Measurements from ENCODE around the gene SUN3.

Gene SUN3

DNA sequence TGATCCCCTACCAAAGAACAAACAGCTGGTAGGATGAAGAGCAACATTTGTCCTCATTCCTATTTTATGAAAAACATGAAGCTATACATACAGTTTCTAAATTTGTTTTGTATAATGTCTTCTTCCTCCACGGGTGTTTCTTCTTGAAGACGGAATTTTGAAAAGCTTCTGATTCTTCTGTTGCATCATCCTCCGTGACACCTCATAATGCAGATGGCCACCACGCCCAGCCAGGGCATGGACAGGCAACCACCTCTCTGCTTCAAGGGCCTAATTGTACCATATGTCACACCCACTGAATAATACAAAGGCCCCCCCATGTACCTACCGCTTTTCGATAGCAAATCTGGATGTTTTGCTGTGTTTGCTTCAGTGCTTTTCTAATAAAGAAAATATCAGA is at the start of gene SUN3:
SUN3 (minus strand) TSS at position 170 of the 400 bp plus-strand sequence; CDS start at position 1, 169 bp downstream.
- no peak for DNase-seq

- DNase-seq = no peak
These were observed 49.6 kb upstream of the SUN3 start for GRCh38 chr7:48078470-48078869.

DNA sequence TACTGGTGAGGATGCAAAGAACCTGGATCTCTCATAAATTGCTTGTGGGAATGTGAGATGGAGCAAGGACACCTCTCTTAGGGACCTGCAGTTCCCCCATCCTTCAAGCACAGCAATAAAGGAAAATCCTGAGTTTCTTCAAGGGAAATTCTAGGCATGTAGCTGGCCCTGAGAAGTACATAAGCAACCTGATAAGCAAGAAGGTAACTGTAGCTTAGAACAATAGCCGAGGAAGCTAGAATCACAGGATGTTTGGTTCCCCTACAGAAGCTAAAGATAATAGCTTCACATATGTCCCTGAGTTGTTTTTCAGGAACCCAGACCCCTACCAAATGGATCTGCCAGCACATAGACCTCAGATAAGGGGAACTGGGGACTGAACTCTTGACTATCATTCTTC is 48.5 kb upstream of the SUN3 start:
- no peak for DNase-seq

- no peak for DNase-seq
These were observed 45.3 kb upstream of the SUN3 start for GRCh38 chr7:48074204-48074654.

DNA sequence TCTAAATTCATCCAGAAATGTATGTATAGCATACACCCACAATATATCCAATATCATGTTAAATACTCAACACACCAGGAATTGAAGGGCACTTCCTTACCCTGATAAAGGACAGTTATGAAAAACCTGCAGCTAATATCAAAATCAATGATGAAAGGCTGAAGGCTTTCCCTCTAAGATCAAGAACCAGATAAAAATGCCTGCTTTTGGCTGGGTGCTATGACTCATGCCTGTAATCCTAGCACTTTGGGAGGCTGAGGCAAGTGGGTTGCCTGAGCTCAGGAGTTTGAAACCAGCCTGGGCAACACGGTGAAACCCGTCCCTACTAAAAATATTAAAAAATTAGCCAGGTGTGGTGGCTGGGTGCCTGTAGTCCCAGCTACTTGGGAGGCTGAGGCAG is 38.6 kb upstream of the SUN3 start:
- no peak for DNase-seq

GRCh38 chr7:48063985-48064384 is 35.1 kb upstream of the SUN3 start:
- no peak for DNase-seq

DNA sequence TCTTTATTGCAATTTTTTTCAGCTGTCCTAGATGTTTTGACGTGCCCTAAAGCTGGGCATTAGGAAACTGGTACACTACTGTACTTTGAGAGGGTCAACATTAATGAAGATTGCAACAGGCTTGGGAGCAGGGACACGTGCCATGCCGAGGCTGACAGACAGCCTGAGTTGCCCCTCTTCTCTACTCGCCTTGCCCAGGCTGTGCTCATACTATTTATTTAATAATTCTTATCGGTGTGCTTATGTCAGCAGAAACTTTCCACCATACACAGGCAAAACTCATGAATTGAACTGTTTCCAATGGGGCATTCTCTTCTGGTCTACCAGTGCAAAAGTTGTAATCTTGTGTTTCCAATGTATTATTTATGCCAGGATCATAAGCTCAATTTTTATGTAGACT is 30.8 kb upstream of the SUN3 start:
- no peak for DNase-seq

GRCh38 chr7:48058990-48059389 is 30.1 kb upstream of the SUN3 start:
- no peak for DNase-seq

- DNase-seq = no peak
These were observed 24.8 kb upstream of the SUN3 start for GRCh38 chr7:48053736-48054135.

DNA sequence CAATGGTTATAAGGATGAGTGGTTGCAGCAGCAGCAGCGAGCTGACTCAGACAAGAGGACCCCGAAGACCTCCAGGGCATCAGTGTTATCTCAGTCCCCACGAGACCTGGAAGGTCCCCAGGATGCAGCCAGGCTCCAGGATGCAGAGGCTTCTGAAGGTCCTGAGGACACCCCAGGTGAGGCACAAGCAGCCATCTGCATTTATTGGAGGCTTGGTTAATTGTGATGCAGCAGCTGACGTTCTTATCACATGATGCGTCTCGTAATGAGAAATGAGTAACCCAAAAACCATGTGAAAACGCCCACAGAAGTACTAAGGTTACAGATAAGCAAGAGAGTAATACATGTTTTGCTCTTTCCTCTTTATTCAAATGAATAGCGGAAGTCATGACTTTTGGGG is 23.8 kb upstream of the SUN3 start:
- DNase-seq = no peak

GRCh38 chr7:48049850-48050249 is 20.9 kb upstream of the SUN3 start:
- DNase-seq = no peak

DNA sequence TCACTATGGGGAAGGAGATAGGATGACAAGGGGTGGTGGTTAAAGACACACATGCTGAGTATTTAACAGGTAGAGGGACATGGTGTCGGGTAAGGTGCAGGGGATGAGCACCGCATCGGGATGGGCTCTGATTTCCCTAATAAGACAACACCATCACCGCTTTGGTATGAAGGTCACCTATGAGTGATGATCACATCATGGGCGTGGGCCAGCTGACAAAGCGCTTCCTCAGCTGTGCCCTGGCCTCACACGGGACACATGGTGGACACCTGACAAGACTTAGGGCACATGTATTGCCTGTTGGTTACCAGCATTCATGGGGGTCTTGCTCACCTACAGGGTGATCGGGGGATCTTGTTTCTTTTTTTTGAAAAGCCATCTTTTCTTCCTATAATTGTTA is 19.2 kb upstream of the SUN3 start:
- no peak for DNase-seq

DNA sequence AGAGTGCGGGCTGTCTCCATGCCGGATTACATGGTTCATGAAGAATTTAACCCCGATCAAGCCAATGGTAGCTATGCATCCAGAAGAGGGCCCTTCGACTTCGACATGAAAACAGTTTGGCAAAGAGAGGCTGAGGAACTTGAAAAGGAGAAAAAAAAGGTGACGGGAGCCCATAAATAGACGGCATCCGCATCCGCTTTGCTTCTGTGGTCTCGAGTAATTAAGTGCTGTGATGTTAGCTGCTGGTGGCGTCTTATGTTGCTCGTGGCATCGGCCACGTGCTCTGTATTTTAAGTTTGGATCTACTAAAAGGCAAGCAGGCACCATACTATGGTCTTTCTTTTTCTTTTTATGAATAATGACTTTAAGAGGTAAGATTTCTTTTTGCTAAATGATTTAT is 17.6 kb upstream of the SUN3 start:
- DNase-seq = no peak

- no peak for DNase-seq
These were observed 16.4 kb upstream of the SUN3 start for GRCh38 chr7:48045195-48045765.

DNA sequence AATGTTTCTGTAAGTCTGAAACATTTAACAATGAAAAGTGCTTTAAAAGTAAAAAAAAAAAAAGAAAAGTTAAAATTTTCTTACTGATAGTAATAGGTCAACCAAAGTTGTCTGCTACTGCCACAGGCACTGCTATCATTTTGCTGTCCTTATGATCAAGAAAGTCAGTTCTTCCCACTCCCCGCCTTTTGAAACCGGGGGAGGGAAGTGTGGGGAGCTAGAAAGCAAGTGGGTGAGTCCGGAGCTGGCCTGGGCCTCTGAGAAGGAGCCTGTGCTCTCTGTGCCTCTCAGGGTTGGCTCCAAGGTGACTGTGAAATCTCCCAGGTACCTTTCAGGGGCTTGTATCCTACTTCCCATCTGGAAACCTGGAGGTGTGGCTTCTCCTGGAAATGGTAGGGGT is 13.7 kb upstream of the SUN3 start:
- no peak for DNase-seq

- DNase-seq = no peak
These were observed 13.3 kb upstream of the SUN3 start for GRCh38 chr7:48042216-48042615.

- no peak for DNase-seq
These were observed 12.7 kb upstream of the SUN3 start for GRCh38 chr7:48041653-48041970.

DNA sequence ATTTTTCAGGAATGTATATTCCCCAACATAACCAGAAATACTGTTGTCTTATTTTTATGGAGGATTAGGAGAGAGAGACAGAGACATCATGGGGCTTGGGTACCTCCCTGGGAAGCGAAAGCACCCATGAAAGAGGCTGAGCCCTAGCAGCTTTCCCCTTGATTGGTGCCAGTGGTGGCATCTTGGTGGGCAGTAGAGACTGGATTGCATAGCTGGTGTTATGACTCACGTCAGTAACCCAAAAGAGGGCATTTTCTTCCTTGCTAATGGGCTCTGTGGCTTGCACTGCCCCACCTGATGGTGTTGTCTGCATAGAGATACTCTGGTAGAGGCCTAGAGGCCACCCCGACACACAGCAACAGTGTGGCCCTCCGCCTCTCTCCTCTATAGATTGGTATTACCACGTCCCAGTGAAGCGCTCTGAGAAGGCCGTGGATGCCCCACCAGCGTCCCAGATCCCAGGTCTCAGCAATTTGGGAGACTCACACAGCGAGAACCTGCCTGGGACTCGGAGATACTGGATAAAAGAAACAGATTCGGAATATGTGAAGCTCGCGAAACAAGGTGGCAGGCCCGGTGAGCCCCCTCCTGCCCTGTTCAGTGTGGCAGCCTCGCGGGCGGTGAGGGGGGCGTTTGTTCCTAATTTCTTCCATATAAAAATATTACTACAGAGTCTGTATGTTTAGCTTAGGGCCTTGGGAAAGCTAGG is 12.2 kb upstream of the SUN3 start:
- DNase-seq = no peak

DNA sequence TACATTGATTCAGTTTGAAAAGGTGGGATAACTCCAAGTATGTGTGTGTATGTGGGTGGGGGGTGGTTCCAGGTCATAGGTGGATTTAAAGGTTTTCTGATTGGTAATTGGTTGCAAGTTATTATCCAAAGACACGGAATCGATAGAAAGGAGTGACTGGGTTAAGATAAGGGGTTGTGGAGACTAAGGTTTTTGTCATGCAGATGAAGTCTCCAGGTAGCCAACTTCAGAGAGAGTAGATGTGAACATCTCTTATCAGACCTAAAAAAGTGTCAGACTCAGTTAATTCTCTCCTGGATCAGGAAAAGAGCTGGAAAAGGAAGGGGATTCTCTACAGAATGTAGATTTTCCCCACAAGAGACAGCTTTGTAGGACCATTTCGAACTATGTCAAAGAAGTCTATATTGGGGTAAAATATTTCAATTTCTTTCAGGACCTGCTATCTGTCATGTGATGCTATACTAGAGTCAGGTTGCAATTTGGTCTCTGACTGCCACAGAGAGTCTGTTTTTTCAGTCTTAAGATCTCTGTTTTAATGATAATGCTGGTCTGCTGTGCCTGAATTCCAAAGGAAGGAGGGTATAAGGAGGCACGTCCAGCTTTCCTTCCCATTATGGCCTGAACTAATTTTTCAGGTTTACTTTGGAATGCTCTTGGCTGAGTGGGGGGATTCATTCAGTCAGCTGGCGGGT is 10.1 kb upstream of the SUN3 start:
- no peak for DNase-seq

- DNase-seq = peak; percentile 24
These were observed 7.1 kb upstream of the SUN3 start for GRCh38 chr7:48035967-48036478.

- peak; percentile 57 for DNase-seq
These were observed 6.5 kb upstream of the SUN3 start, which contains the start of gene C7orf57 for GRCh38 chr7:48035301-48035966. Gene C7orf57 (plus strand): TSS chr7:48035543. CDS start chr7:48036309, 766 bp downstream.

DNA sequence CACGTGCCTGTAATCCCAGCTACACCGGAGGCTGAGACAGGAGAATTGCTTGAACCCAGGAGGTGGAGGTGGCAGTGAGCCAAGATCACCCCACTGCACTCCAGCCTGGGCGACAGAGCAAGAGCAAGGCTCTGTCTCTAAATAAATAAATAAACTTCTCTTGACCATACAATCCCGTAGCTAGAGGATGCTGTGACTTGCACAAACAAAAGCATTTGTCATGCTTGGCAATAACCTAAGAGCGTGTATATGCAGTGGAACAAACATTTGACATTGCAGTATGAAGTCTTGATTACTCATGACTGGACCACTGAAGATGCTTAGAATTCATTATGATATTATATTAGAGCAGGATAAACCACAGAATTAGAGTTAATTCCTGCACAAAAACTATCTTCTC is 5.0 kb upstream of the SUN3 start:
- DNase-seq = no peak

DNA sequence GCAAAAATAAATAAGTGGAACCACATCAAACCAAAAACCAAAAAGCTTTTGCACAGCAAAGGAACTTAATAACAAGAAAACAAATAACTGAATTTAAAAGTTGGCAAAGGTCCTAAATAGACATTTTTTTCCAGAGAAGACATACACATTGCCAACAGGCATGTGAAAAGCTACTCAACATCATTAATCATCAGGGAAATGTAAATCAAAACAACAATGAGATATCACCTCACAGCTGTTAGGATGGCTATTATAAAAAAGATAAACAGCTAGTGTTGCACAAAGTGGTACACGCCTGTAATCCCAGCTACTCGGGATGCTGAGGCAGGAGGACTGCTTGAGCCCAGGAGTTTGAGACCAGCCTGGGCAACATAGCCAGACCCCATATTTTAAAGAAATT is 2.2 kb upstream of the SUN3 start:
- no peak for DNase-seq

- no peak for DNase-seq
These were observed 3.3 kb downstream of the SUN3 start for GRCh38 chr7:48025624-48026023.
